IMR-90 (cell line): Measurements from ENCODE around the gene MTR. TPM values are rescaled to one million over a fixed set of nuclear protein-coding genes. Genes with fewer than 3 reads are reported as not detected.

Source experiments
- ATAC-seq: fragments of 200-7000 bp; cut with Tn5 transposase; 2 replicates; pipeline ENCODE4 v1.9.1; 2020; ENCODE audit warnings: low read depth, mild to moderate bottlenecking, moderate library complexity
- BruUV-seq: library from RNA; stranded (reverse); fragments of 400-500 nt; replicated peaks from 2 replicates; lab custom pipeline; 2021; lab: Mats Ljungman, UMichigan
- CTCF ChIA-PET: fragments of 300-600 bp; formaldehyde crosslinking; extraction: SDS; loops from one replicate; lab custom pipeline; 2021; ENCODE audit warnings: antibody characterized with exemption; lab: Yijun Ruan, JAX
- POLR2A ChIA-PET: fragments of 300-600 bp; sonication (Branson Sonifier 250); formaldehyde crosslinking; loops from one replicate; lab custom pipeline; 2022; ENCODE audit warnings: antibody characterized with exemption; ENCODE audit not compliant: unreplicated experiment; lab: Charles Lee
- DNase-seq: peaks from one replicate; pipeline ENCODE4 v3.0.0; 2013
- H2AFZ ChIP-seq: replicated peaks from 2 replicates; pipeline ENCODE3; 2013; ENCODE audit warnings: low read length, mild to moderate bottlenecking; ENCODE audit not compliant: poor library complexity
- H2AK5ac ChIP-seq: 2 replicates; pipeline ENCODE4 v1.6.1; 2013; ENCODE audit warnings: low read depth, low read length, inconsistent platforms
- H2AK9ac ChIP-seq: replicated peaks from 2 replicates; pipeline ENCODE3; 2013; ENCODE audit warnings: mild to moderate bottlenecking, low read depth, low read length, moderate library complexity; ENCODE audit not compliant: poor library complexity
- H2BK120ac ChIP-seq: 2 replicates; pipeline ENCODE4 v1.6.1; 2013; ENCODE audit warnings: low read depth, low read length, inconsistent platforms
- H2BK15ac ChIP-seq: 3 replicates; pipeline ENCODE4 v1.6.1; 2013; ENCODE audit warnings: low read depth, low read length, inconsistent platforms
- H2BK20ac ChIP-seq: 2 replicates; pipeline ENCODE4 v1.6.1; 2013; ENCODE audit warnings: low read depth, mild to moderate bottlenecking, inconsistent platforms, low read length, moderate library complexity
- H2BK5ac ChIP-seq: 2 replicates; pipeline ENCODE4 v1.6.1; 2013; ENCODE audit warnings: mild to moderate bottlenecking, low read depth, low read length, inconsistent platforms; ENCODE audit not compliant: poor library complexity, severe bottlenecking
- H3K14ac ChIP-seq: replicated peaks from 2 replicates; pipeline ENCODE4 v1.6.1; 2013; ENCODE audit warnings: low read depth, low read length, inconsistent platforms
- H3K18ac ChIP-seq: 2 replicates; pipeline ENCODE4 v1.6.1; 2013; ENCODE audit warnings: low read depth, low read length, control low read depth
- H3K23ac ChIP-seq: 2 replicates; pipeline ENCODE4 v1.6.1; 2013; ENCODE audit warnings: low read depth, low read length, inconsistent platforms
- H3K27ac ChIP-seq: 2 replicates; pipeline ENCODE4 v1.5.1; 2013; ENCODE audit warnings: mild to moderate bottlenecking, control low read depth, low read length; ENCODE audit not compliant: insufficient read depth
- H3K27me3 ChIP-seq: 2 replicates; pipeline ENCODE4 v1.6.1; 2013; ENCODE audit warnings: low read length; ENCODE audit not compliant: control insufficient read depth, insufficient read depth
- H3K36me3 ChIP-seq: 2 replicates; pipeline ENCODE4 v1.6.1; 2013; ENCODE audit warnings: low read length, mixed read lengths; ENCODE audit not compliant: control insufficient read depth, insufficient read depth
- H3K4ac ChIP-seq: 2 replicates; pipeline ENCODE4 v1.6.1; 2013; ENCODE audit warnings: low read depth, low read length, inconsistent platforms
- H3K4me1 ChIP-seq: 2 replicates; pipeline ENCODE4 v1.6.1; 2013; ENCODE audit warnings: low read length, mixed read lengths; ENCODE audit not compliant: control insufficient read depth, insufficient read depth
- H3K4me2 ChIP-seq: 2 replicates; pipeline ENCODE4 v1.6.1; 2013; ENCODE audit warnings: low read depth, mild to moderate bottlenecking, control low read depth, low read length, moderate library complexity
- H3K4me3 ChIP-seq: 2 replicates; pipeline ENCODE4 v1.5.1; 2013; ENCODE audit warnings: low read depth, mild to moderate bottlenecking, control low read depth, low read length, moderate library complexity; ENCODE audit not compliant: insufficient read depth
- H3K56ac ChIP-seq: 2 replicates; pipeline ENCODE4 v1.6.1; 2013; ENCODE audit warnings: low read length, inconsistent platforms; ENCODE audit not compliant: insufficient read depth; ENCODE audit errors: extremely low read depth
- H3K79me1 ChIP-seq, 2 experiments: 2 replicates each; pipeline ENCODE4 v1.6.1; 2013; ENCODE audit warnings: low read length in 2 of 2, inconsistent platforms in 1 of 2, low read depth in 1 of 2
- H3K9ac ChIP-seq: 2 replicates; pipeline ENCODE4 v1.6.1; 2013; ENCODE audit warnings: low read depth, low read length, control low read depth
- H3K9me1 ChIP-seq: 2 replicates; pipeline ENCODE4 v1.6.1; 2013; ENCODE audit warnings: low read length, inconsistent platforms; ENCODE audit not compliant: insufficient read depth
- H3K9me3 ChIP-seq: 2 replicates; pipeline ENCODE4 v1.6.1; 2013; ENCODE audit warnings: low read length; ENCODE audit not compliant: control insufficient read depth, insufficient read depth
- H4K20me1 ChIP-seq: 2 replicates; pipeline ENCODE4 v1.6.1; 2013; ENCODE audit warnings: low read length, inconsistent platforms; ENCODE audit not compliant: insufficient read depth
- H4K5ac ChIP-seq: 2 replicates; pipeline ENCODE4 v1.6.1; 2013; ENCODE audit warnings: mild to moderate bottlenecking, low read depth, low read length, control low read depth
- H4K8ac ChIP-seq, 2 experiments: 2 replicates each; pipeline ENCODE4 v1.6.1; 2013; ENCODE audit warnings: low read depth in 2 of 2, low read length in 2 of 2, control low read depth in 1 of 2, inconsistent platforms in 1 of 2
- H4K91ac ChIP-seq: 2 replicates; pipeline ENCODE4 v1.6.1; 2013; ENCODE audit warnings: low read depth, low read length, inconsistent platforms; ENCODE audit not compliant: insufficient read depth
- BHLHE40 ChIP-seq: fragments of 150-350 bp; IDR thresholded peaks from 2 replicates; pipeline ENCODE4 v1.6.1; 2016; ENCODE audit warnings: mild to moderate bottlenecking, low read depth, low read length
- CHD1 ChIP-seq: IDR thresholded peaks from 2 replicates; pipeline ENCODE4 v1.6.1; 2012; ENCODE audit warnings: low read depth, low read length, improper control_type of control experiment
- FOS ChIP-seq: fragments of 150-350 bp; IDR thresholded peaks from 2 replicates; pipeline ENCODE4 v1.6.1; 2016; ENCODE audit warnings: low read depth, low read length
- MXI1 ChIP-seq: IDR thresholded peaks from 2 replicates; pipeline ENCODE4 v1.6.1; 2012; ENCODE audit warnings: low read depth, mild to moderate bottlenecking, low read length, moderate library complexity, borderline replicate concordance
- NFE2L2 ChIP-seq: fragments of 150-350 bp; IDR thresholded peaks from 2 replicates; pipeline ENCODE4 v1.6.1; 2016; ENCODE audit warnings: low read depth, mild to moderate bottlenecking, low read length
- POLR2A ChIP-seq: IDR thresholded peaks from 2 replicates; pipeline ENCODE4 v1.6.1; 2012; ENCODE audit warnings: mild to moderate bottlenecking, low read depth, low read length
- RFX5 ChIP-seq: IDR thresholded peaks from 2 replicates; pipeline ENCODE4 v1.8.0; 2012; ENCODE audit warnings: low read depth, mild to moderate bottlenecking, low read length, moderate library complexity
- SMC3 ChIP-seq: fragments of 150-350 bp; IDR thresholded peaks from 2 replicates; pipeline ENCODE4 v1.6.1; 2016; ENCODE audit warnings: low read depth, mild to moderate bottlenecking, antibody characterized with exemption, low read length, moderate library complexity
- USF2 ChIP-seq: fragments of 150-350 bp; IDR thresholded peaks from 2 replicates; pipeline ENCODE4 v1.6.1; 2017; ENCODE audit warnings: mild to moderate bottlenecking, antibody characterized with exemption, low read length, low read depth
- WGBS, 2 experiments: methylation state at CpG; one replicate each; pipeline versions ENCODE4 v1.1.5 to v1.1.7; 2013; ENCODE audit warnings: missing lambda C conversion rate in 2 of 2; ENCODE audit not compliant: insufficient read length in 1 of 2; ENCODE audit errors: extremely low coverage in 2 of 2; 5-methylcytosine and 5-hydroxymethylcytosine counted together
- dilution Hi-C: fragments of 300-500 bp; cut with HindIII; formaldehyde crosslinking; loops from one replicate; pipeline ENCODE4 v1.14.3; 2018; ENCODE audit warnings: low sequenced_read_pairs; ENCODE audit not compliant: unreplicated experiment
- in situ Hi-C: fragments of 300-500 bp; cut with MboI; formaldehyde crosslinking; loops from 3 replicates; pipeline ENCODE4 v1.14.3; 2019; ENCODE audit warnings: low sequenced_read_pairs, inconsistent platforms, mixed read lengths
- intact Hi-C: fragments of 100-400 bp; cut with micrococcal nuclease; formaldehyde crosslinking; loops from 2 replicates; pipeline ENCODE4 v1.10.0; 2022
- polyA plus RNA-seq, 3 experiments: library from polyadenylated mRNA; depleted of rRNA; stranded (reverse); fragments of >200 nt; gene quantifications; 2 replicates each; pipeline ENCODE4 v1.2.3, GENCODE V29; 2012; ENCODE audit warnings: low replicate concordance in 1 of 3
- total RNA-seq: library from RNA; depleted of rRNA; stranded (reverse); fragments of >200 nt; gene quantifications from 2 replicates; pipeline ENCODE4 v1.2.3, GENCODE V29; 2012

The MTR gene
- total and polyA plus RNA-seq, 2 of the 4 experiments (the other 2 are of a cell fraction), result 7.7 to 31.0 TPM

GRCh38 chr1:236766506-236766905, 28.6 kb upstream of the MTR start:
- Histone ChIP-seq H2BK15ac (no peak overlapping the region), H3K36me3 (no peaks in the 10 kb centered on the region), H2AK9ac (no peak overlapping the region), H3K27ac (no peak overlapping the region), H2AFZ (no peak overlapping the region), H4K5ac (no peak overlapping the region), H3K18ac (no peak overlapping the region), H2AK5ac (no peak overlapping the region), H3K4me2 (no peak overlapping the region), H2BK20ac (no peak overlapping the region), H2BK120ac (no peak overlapping the region), H3K56ac (no peak overlapping the region), H3K9ac (no peak overlapping the region), H3K27me3 (peaks cover 2% of the 10 kb centered on the region; the same call in 1 of the 2 replicates), H3K79me1 (no peaks in the 10 kb centered on the region), H4K20me1 (no peaks in the 10 kb centered on the region), H3K4me1 (no peaks in the 10 kb centered on the region), H3K23ac (no peak overlapping the region), H3K9me1 (no peaks in the 10 kb centered on the region), H3K4ac (no peak overlapping the region), H4K8ac (no peak overlapping the region), H3K14ac (no peak overlapping the region), H4K91ac (no peak overlapping the region), H2BK5ac (no peak overlapping the region), H3K4me3 (no peak overlapping the region), H3K9me3 (no peaks in the 10 kb centered on the region)
- no peak for TF ChIP-seq NFE2L2
- TF ChIP-seq MXI1, result no peak
- TF ChIP-seq CHD1, result no peak
- TF ChIP-seq BHLHE40, result no peak
- TF ChIP-seq RFX5, result no peak
- no peak for TF ChIP-seq FOS
- TF ChIP-seq SMC3, result no peak
- no peak for TF ChIP-seq USF2
- TF ChIP-seq POLR2A, result no peak
- DNase-seq, result no peak
- in situ Hi-C loops (loop anchor here (25.0 kb wide), 1 partner anchor 621 kb away; no protein-coding TSS in a partner anchor), dilution Hi-C loops (no loop called here), intact Hi-C loops (no loop called here)
- POLR2A ChIA-PET, result no interaction called here
- no peak for ATAC-seq
- no CpG with 5 or more reads among the region's 3 CpGs for WGBS, 2 experiments
- BruUV-seq, result no TSS peak
- CTCF ChIA-PET, result no interaction called here
